Thyroid gland (tissue), 4 donors: ENCODE data around the gene ACTRT2.

Experiments
- POLR2A ChIP-seq, 2 donors: fragments of 450-650 bp; IDR thresholded peaks; one replicate each; pipeline ENCODE4 v1.6.1; 2017; ENCODE audit warnings: antibody characterized with exemption in 2 of 2, mild to moderate bottlenecking in 2 of 2, moderate library complexity in 1 of 2
- TF ChIP-seq, protein P1 (sequence below), 6 experiments: fragments of 200-600 bp in 3 of 6; fragments of 450-650 bp in 3 of 6; sonication (generic) in 3 of 6; IDR thresholded peaks; one replicate each; pipeline ENCODE4 v1.5.1; 2016 to 2019; ENCODE audit warnings: antibody characterized with exemption in 6 of 6, mild to moderate bottlenecking in 2 of 6, inconsistent platforms in 1 of 6, moderate library complexity in 1 of 6

DNA sequence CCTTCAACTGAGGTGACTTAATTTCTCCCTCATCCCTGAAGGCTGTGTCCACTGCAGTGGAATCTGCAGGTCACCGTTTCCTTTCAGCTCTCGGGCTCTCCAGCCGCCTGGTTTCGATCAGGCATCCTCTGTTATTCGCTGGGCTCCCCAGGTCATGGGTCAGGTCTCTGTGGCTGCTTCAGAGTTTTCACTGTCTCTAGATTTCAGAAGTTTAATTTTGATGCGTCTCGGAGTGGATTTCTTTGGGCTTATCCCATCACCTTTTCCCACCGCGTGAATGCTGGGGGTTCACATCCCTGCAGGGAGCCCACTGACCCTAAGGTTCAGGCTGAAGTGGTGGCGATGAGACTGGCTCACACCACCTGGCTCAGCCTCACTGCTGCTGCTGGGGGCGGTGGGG is 3.3 kb downstream of the ACTRT2 start:
- no peak for TF ChIP-seq POLR2A (IDR thresholded peaks at IDR 0.05)
- TF ChIP-seq, protein P1, sequence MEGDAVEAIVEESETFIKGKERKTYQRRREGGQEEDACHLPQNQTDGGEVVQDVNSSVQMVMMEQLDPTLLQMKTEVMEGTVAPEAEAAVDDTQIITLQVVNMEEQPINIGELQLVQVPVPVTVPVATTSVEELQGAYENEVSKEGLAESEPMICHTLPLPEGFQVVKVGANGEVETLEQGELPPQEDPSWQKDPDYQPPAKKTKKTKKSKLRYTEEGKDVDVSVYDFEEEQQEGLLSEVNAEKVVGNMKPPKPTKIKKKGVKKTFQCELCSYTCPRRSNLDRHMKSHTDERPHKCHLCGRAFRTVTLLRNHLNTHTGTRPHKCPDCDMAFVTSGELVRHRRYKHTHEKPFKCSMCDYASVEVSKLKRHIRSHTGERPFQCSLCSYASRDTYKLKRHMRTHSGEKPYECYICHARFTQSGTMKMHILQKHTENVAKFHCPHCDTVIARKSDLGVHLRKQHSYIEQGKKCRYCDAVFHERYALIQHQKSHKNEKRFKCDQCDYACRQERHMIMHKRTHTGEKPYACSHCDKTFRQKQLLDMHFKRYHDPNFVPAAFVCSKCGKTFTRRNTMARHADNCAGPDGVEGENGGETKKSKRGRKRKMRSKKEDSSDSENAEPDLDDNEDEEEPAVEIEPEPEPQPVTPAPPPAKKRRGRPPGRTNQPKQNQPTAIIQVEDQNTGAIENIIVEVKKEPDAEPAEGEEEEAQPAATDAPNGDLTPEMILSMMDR (IDR thresholded peaks at IDR 0.05) = no peak
